Measurements from ENCODE around the gene SLC26A2.
"Not testable (repeated sequence)": the region's sequence is repeated elsewhere in the genome, so short reads cannot be mapped to it uniquely, and the experiment has no call there.

SLC26A2 gene

GRCh38 chr5:150001660-150002486, 41.3 kb downstream of the SLC26A2 start:
- peak; percentile 80 for DNase-seq (ENCODE audit: low read depth)

DNA sequence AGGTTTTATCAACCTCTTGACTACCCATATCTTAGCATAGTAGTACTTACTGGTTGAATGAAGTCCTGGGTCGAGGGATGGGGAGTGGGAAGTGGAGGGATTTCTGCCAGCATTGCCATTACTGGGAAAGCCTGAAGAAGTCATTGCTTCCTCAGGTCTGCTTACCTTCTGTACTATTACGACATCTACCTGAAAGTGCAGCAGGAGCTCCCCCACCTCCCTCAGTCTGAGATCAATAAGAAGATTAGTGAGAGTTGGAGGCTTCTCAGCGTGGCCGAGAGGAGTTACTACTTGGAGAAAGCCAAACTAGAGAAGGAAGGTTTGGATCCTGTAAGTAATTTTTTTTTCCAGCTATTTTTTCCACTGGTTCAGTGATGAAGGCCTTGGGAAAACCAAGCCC, 45.8 kb downstream of the SLC26A2 start:
- no peak for DNase-seq (ENCODE audit: low read depth)

DNA sequence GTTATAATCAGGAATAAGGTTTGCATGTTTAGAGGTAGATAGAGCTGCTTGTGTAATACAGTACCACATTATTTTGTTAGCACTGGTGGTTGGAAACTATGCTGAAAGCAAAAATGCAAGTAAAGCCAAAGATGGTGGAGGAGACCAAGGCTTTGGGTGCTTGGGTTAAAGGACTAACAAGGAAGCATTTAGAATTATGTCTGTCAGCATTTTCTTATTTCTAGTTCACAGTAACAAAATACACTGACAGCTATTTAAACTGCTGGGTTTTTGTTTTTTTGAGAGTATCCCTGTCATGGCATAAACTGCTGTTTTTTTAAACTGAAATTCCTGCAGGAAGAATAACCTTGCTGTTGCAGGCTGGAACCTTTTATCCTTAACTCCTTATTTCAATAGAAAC, 46.5 kb downstream of the SLC26A2 start:
- DNase-seq (ENCODE audit: low read depth), result no peak

- DNase-seq (ENCODE audit: low read depth), result peak; percentile 77
These were observed 49.3 kb downstream of the SLC26A2 start for GRCh38 chr5:150009671-150010387.

- DNase-seq (ENCODE audit: low read depth), result no peak
These were observed 53.4 kb downstream of the SLC26A2 start for GRCh38 chr5:150013931-150014330.

DNA sequence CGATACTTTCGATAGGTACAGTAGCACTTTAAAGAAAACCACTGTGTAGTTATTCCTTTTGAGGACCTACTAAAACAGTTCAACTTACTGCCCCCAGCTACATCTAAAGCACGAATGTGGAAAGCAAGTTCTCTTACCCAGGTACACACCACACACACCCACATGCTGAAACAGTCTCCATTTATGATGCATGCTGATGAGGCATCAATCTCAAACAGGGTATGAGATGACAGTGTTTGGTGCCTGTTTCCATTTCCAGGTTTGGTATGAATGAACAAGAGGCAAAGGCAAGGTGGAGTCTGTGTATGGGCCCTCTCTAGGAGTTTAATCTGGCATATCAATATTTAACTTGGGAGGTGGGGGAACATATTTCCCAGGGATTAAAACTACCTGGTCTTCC, 53.9 kb downstream of the SLC26A2 start:
- DNase-seq (ENCODE audit: low read depth), result no peak

DNA sequence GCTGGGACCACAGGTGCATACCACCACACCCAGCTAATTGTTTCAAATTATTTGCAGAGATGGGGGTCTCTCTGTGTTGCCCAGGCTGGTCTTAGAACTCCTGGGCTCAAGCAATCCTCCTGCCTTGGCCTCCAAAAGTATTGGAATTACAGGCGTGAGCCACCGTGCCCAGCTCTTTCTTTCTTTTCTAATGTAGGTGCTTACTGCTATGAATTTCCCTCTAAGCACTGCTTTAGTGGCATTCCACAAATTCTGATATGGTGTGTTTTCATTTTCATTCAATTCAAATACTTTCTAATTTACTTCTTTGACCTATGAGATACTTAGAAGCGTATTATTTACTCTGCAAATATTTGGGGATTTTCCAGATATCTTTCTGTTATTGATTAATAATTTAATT, 54.9 kb downstream of the SLC26A2 start:
- no peak for DNase-seq (ENCODE audit: low read depth)

- DNase-seq (ENCODE audit: low read depth), result no peak
These were observed 56.0 kb downstream of the SLC26A2 start for GRCh38 chr5:150016537-150016936.

GRCh38 chr5:150017226-150018005, 56.9 kb downstream of the SLC26A2 start:
- DNase-seq (ENCODE audit: low read depth), result peak; percentile 56

DNA sequence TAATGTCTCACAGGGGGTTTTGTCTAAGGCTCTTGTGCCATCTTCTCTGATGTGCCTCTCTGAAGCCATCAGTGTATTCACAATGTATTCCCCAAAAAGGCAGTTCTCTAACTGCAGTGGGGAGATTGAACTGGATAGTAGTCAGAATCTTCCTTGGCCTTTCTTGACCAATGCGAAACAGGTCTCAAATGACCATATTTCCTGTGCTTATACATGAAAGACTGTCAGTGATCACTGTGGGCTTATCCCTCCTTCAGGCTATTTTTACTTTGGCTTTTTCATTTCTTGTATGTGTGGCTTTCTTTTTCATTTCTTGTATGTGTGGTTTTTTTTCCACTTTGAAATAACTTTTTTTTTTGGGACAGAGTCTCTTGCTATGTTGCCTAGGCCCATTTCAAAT, 59.7 kb downstream of the SLC26A2 start:
- DNase-seq (ENCODE audit: low read depth), result no peak

GRCh38 chr5:150021491-150022157, 61.1 kb downstream of the SLC26A2 start:
- DNase-seq (ENCODE audit: low read depth), result no peak

- peak; percentile 84 for DNase-seq (ENCODE audit: low read depth)
These were observed 61.6 kb downstream of the SLC26A2 start for GRCh38 chr5:150022158-150022531.

GRCh38 chr5:150022681-150023080, 62.1 kb downstream of the SLC26A2 start:
- no peak for DNase-seq (ENCODE audit: low read depth)

GRCh38 chr5:150023136-150023535, 62.6 kb downstream of the SLC26A2 start:
- DNase-seq (ENCODE audit: low read depth), result no peak

DNA sequence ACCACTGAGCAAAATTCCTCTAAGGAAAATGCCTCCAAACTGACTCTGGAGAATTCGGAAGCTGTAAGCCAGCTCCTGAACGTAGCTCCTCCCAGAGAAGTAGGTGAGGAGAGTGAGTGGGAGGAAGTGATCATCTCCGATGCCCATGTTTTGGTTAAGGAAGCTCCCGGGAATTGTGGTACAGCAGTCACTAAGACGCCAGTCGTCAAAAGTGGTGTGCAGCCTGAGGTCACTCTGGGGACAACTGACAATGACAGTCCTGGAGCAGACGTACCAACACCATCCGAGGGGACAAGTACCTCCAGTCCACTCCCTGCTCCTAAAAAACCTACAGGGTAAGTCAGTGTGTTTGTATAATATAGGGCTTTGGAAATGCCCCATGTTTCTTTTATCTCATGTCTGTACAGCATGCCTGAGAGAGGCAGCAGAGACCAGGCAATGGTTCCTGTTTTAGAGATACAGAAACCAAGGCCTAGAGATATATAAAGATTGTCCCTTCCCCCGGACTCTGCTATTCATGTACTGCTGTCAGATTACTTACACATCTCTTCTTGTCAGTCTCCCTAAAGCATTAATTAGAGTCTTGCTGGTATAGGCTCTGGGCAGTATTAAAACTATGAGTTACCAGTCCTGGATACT, 63.9 kb downstream of the SLC26A2 start:
- no peak for DNase-seq (ENCODE audit: low read depth)

- DNase-seq (ENCODE audit: low read depth), result no peak
These were observed 66.2 kb downstream of the SLC26A2 start for GRCh38 chr5:150026682-150027172.

- not testable (repeated sequence) for DNase-seq (ENCODE audit: low read depth)
These were observed 67.5 kb downstream of the SLC26A2 start for GRCh38 chr5:150028047-150028446.

- DNase-seq (ENCODE audit: low read depth), result no peak
These were observed 72.8 kb downstream of the SLC26A2 start for GRCh38 chr5:150033334-150033733.

- peak; percentile 90 for DNase-seq (ENCODE audit: low read depth)
These were observed 74.1 kb downstream of the SLC26A2 start for GRCh38 chr5:150034662-150035061.

DNA sequence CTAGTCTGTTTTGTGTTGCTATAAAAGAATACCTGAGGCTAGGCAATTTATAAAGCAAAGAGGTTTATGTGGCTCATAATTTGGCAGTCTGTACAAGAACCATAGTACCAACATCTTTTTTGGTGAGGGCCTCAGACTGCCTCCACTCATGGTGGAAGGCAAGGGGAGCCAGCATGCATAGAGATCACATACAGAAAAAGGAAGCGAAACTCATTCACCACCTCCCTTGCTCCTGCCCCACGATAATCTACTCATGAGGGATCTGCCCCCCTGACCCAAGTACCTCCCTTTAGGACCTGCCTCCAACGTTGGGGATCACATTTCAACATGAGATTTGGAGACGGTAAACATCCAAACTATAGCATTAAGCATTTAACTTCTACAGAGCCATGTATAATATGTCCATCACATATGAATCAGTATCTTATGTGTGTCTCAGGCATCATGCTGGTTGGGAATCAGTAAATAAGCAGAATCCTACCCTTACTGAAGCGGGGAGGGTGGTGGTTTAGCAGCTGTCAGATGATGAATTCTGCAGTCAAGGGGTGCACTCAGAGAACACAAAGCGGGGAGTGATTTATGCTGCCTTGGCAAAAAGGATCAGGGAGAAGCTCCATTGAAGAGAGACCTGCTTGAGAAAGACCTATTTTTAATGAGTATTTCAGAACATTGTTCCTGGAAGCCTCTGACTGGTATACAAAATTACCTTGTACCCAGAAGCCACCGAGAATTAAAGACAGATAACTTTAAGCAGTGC, 74.8 kb downstream of the SLC26A2 start:
- DNase-seq (ENCODE audit: low read depth), result no peak

DNA sequence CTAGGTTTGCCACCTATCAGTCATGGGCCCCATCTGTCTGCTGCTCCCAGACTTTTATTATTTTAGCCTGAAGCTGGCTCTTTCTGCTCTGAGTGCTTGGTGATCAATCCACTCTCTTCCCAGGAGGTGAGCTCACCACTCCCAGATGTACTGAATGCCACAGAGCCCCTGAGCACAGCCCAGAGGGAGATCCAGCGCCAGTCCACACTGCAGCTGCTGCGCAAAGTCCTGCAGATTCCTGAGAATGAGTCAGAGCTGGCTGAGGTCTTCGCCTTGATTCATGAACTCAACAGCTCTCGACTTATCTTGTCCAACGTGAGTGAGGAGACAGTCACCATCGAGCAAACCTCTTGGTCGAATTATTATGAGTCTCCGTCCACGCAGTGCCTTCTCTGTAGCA, 76.0 kb downstream of the SLC26A2 start:
- peak; percentile 98 for DNase-seq (ENCODE audit: low read depth)
